ENCODE results near the gene TMEM38B. TPM values are rescaled to one million over a fixed set of nuclear protein-coding genes. Genes with fewer than 3 reads are reported as not detected.
"Not testable (repeated sequence)": the region's sequence is repeated elsewhere in the genome, so short reads cannot be mapped to it uniquely, and the experiment has no call there.

TMEM38B gene
- polyA plus RNA-seq, 1 donor: 41.7 TPM

- no peak for DNase-seq
Observed at GRCh38 chr9:105679257-105680022, 14.9 kb upstream of the TMEM38B start.

GRCh38 chr9:105681313-105681712 is 13.0 kb upstream of the TMEM38B start:
- no peak for DNase-seq

GRCh38 chr9:105681724-105682123 is 12.6 kb upstream of the TMEM38B start:
- DNase-seq: no peak

- DNase-seq: no peak
Observed at GRCh38 chr9:105683688-105684275, 10.6 kb upstream of the TMEM38B start.

GRCh38 chr9:105686936-105687335 is 7.4 kb upstream of the TMEM38B start:
- DNase-seq: no peak

- DNase-seq: no peak
Observed at GRCh38 chr9:105690742-105691141, 3.6 kb upstream of the TMEM38B start.

GRCh38 chr9:105693435-105694189 is 729 bp upstream of the TMEM38B start:
- peak; percentile 30 for DNase-seq

GRCh38 chr9:105694848-105695581 is 674 bp downstream of the TMEM38B start:
- peak; percentile 54 for DNase-seq

GRCh38 chr9:105696219-105696793 is 2.0 kb downstream of the TMEM38B start:
- DNase-seq: no peak

- no peak for DNase-seq
Observed at GRCh38 chr9:105697871-105698270, 3.5 kb downstream of the TMEM38B start.

- DNase-seq: no peak
Observed at GRCh38 chr9:105698348-105698870, 4.1 kb downstream of the TMEM38B start.

- no peak for DNase-seq
Observed at GRCh38 chr9:105700668-105701067, 6.3 kb downstream of the TMEM38B start.

GRCh38 chr9:105701145-105701544 is 6.8 kb downstream of the TMEM38B start:
- DNase-seq: no peak

- DNase-seq: no peak
Observed at GRCh38 chr9:105702207-105702606, 7.9 kb downstream of the TMEM38B start.

- DNase-seq: not testable (repeated sequence)
Observed at GRCh38 chr9:105703638-105704037, 9.3 kb downstream of the TMEM38B start.

GRCh38 chr9:105706156-105706555 is 11.8 kb downstream of the TMEM38B start:
- DNase-seq: no peak

- no peak for DNase-seq
Observed at GRCh38 chr9:105708405-105708804, 14.1 kb downstream of the TMEM38B start.

- no peak for DNase-seq
Observed at GRCh38 chr9:105710638-105711037, 16.3 kb downstream of the TMEM38B start.

- no peak for DNase-seq
Observed at GRCh38 chr9:105711867-105712266, 17.5 kb downstream of the TMEM38B start.

- DNase-seq: no peak
Observed at GRCh38 chr9:105712297-105712696, 18.0 kb downstream of the TMEM38B start.

GRCh38 chr9:105712773-105713172 is 18.4 kb downstream of the TMEM38B start:
- DNase-seq: no peak
